Measurements from ENCODE around the gene TAAR1. TPM values are rescaled to one million over a fixed set of nuclear protein-coding genes. Genes with fewer than 3 reads are reported as not detected.

TAAR1 gene
- total RNA-seq, 4 donors from 2014 or later, result not detected

DNA sequence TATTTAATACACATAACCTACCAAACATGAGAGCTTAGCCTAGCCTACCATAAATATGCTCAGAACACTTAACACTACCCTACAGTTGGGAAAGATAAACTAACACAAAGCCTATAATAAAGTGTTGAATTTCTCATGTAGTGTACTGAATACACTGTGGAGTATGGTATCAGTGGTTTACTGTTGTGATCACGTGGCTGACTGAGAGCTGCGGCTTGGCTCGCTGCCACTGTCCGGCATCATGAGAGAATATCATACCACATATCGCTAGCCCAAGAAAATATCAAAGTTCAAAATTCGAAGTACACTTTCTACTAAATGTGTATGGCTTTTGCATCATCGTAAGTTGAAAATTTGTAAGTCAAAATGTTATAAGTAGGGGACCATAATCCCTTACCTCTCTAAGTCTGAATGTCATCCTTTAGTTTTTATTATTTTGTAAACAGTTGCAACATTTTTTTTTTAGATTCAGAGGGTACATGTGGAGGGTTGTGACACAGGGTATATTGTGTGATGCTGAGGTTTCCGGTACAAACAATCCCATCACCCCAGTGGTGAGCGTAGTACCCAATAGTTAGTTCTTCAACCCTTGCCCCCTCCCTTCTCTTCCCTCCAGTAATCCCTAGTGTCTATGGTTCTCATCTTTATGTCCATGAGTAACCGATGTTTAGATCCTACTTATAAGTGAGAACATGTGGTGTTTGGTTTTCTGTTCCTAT, 14.6 kb upstream of the TAAR1 start:
- 52 to 64% methylated on average over 10 of the region's 10 CpGs for WGBS, 2 donors
- TF ChIP-seq EP300 (IDR thresholded peaks at IDR 0.05) (no peak), POLR2A (IDR thresholded peaks at IDR 0.05) (no peak), CTCF (IDR thresholded peaks at IDR 0.05) (no peak)
- Histone ChIP-seq H3K27me3 (no peaks in the 10 kb centered on the region), H3K27ac (no peak overlapping the region), H3K4me1 (no peaks in the 10 kb centered on the region), H3K4me3 (no peak overlapping the region), H3K36me3 (no peaks in the 10 kb centered on the region), H3K9me3 (no peaks in the 10 kb centered on the region)
- no peak for DNase-seq (ENCODE audit: low spot score in 2 of 2)

DNA sequence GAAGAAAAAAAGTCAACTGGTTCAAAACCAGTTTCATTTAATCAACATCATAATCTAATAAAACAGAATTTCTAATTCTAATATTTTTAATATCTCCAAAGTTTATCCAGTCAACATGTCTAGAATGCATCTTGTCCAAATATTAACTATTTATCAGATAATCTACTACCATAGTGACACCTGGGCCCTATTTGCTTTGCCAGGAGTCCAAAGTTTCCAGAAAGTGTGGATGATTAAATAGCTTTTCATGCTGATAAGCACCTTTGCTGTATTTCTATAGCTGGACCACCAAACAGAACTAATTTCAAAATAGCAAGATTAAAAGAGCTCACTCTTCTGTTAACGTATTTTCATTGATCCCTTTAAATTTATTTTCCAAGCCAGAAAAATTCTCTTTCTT, 12.3 kb upstream of the TAAR1 start:
- no peak for TF ChIP-seq POLR2A (IDR thresholded peaks at IDR 0.05)
- TF ChIP-seq CTCF (IDR thresholded peaks at IDR 0.05), result no peak
- TF ChIP-seq EP300 (IDR thresholded peaks at IDR 0.05), result no peak
- no peaks in the 10 kb centered on the region for H3K9me3 ChIP-seq
- DNase-seq (ENCODE audit: low spot score in 2 of 2), result no peak
- H3K27me3 ChIP-seq, result no peaks in the 10 kb centered on the region
- H3K27ac ChIP-seq, result no peak overlapping the region
- H3K4me1 ChIP-seq, result no peaks in the 10 kb centered on the region
- no peak overlapping the region for H3K4me3 ChIP-seq
- H3K36me3 ChIP-seq, result no peaks in the 10 kb centered on the region
- WGBS, 2 donors, result 94% methylated on average over 1 of the region's 1 CpG

- Histone ChIP-seq H3K9me3 (no peaks in the 10 kb centered on the region), H3K27me3 (no peaks in the 10 kb centered on the region), H3K4me3 (no peak overlapping the region), H3K27ac (no peak overlapping the region), H3K4me1 (no peaks in the 10 kb centered on the region), H3K36me3 (no peaks in the 10 kb centered on the region)
- peak in 1 of 2 donors; percentile 27 for TF ChIP-seq EP300 (IDR thresholded peaks at IDR 0.05)
- no peak for TF ChIP-seq POLR2A (IDR thresholded peaks at IDR 0.05)
- TF ChIP-seq CTCF (IDR thresholded peaks at IDR 0.05), result peak in 4 of 5 experiments; percentile 22 to 51 (median 40)
- no peak for DNase-seq (ENCODE audit: low spot score in 2 of 2)
- WGBS, 2 donors, result 8 to 13% methylated on average over 4 of the region's 4 CpGs
These were observed 10.8 kb upstream of the TAAR1 start for GRCh38 chr6:132669690-132670291.

DNA sequence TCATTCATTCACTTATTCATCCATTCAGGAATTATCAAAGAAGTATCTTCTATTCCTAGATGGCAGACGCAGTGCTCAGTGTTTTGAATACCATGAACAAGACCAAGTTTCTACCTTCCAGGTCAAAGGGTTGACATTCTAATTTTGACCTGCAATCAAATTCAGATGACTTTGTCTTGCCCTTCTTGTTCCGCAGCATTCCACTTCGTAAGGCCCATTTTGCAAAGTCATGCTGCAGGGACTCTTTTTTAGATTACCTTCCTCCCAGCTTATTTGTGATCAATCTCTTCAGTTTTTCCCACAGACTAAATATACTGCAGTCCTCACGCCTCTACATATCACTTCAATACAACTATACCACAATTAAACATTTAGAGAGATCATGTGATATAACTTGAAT, 7.1 kb upstream of the TAAR1 start:
- no peaks in the 10 kb centered on the region for H3K4me1 ChIP-seq
- no peaks in the 10 kb centered on the region for H3K27me3 ChIP-seq
- H3K4me3 ChIP-seq, result no peak overlapping the region
- WGBS, 2 donors, result 81 to 85% methylated on average over 4 of the region's 4 CpGs
- TF ChIP-seq EP300 (IDR thresholded peaks at IDR 0.05) (no peak), POLR2A (IDR thresholded peaks at IDR 0.05) (no peak), CTCF (IDR thresholded peaks at IDR 0.05) (no peak)
- H3K9me3 ChIP-seq, result no peaks in the 10 kb centered on the region
- no peak overlapping the region for H3K27ac ChIP-seq
- H3K36me3 ChIP-seq, result no peaks in the 10 kb centered on the region
- no peak for DNase-seq (ENCODE audit: low spot score in 2 of 2)

GRCh38 chr6:132664309-132665034, 5.5 kb upstream of the TAAR1 start:
- Histone ChIP-seq H3K4me3 (no peak overlapping the region), H3K4me1 (no peaks in the 10 kb centered on the region), H3K9me3 (no peaks in the 10 kb centered on the region), H3K27ac (no peak overlapping the region), H3K36me3 (no peaks in the 10 kb centered on the region), H3K27me3 (no peaks in the 10 kb centered on the region)
- TF ChIP-seq POLR2A (IDR thresholded peaks at IDR 0.05) (no peak), CTCF (IDR thresholded peaks at IDR 0.05) (no peak), EP300 (IDR thresholded peaks at IDR 0.05) (no peak)
- DNase-seq (ENCODE audit: low spot score in 2 of 2), result no peak
- WGBS, 2 donors, result 89 to 96% methylated on average over 1 of the region's 1 CpG

Data from tibial nerve (tissue), 4 donors.